ENCODE data around the gene ELP4.

Gene ELP4

GRCh38 chr11:31809541-31809856 is 299.9 kb downstream of the ELP4 start:
- TF ChIP-seq POLR2A (IDR thresholded peaks at IDR 0.05; ENCODE audit: low read depth, low read length), result no peak
- TF ChIP-seq SPI1 (IDR thresholded peaks at IDR 0.05; ENCODE audit: low read depth, low read length), result no peak
- no peak for TF ChIP-seq POLR2AphosphoS5 (IDR thresholded peaks at IDR 0.05; ENCODE audit: low read depth, low read length)
- no peak for TF ChIP-seq POU2F2 (IDR thresholded peaks at IDR 0.05; ENCODE audit: low read depth, low read length)
- no peak for TF ChIP-seq TAF1 (IDR thresholded peaks at IDR 0.05; ENCODE audit: low read depth, low read length)
- FAIRE-seq (no peak), DNase-seq (ENCODE audit: insufficient read length, low spot score) (no peak)

GRCh38 chr11:31809857-31810778 is 300.6 kb downstream of the ELP4 start:
- DNase-seq (ENCODE audit: insufficient read length, low spot score), result no peak
- FAIRE-seq, result no peak
- TF ChIP-seq SPI1 (IDR thresholded peaks at IDR 0.05; ENCODE audit: low read depth, low read length) (no peak), TAF1 (IDR thresholded peaks at IDR 0.05; ENCODE audit: low read depth, low read length) (no peak), PAX5 (IDR thresholded peaks at IDR 0.05; ENCODE audit: insufficient read depth, low read length, severe bottlenecking) (no peak), POLR2A (IDR thresholded peaks at IDR 0.05; ENCODE audit: low read depth, low read length) (no peak), POLR2AphosphoS5 (IDR thresholded peaks at IDR 0.05; ENCODE audit: low read depth, low read length) (no peak), POU2F2 (IDR thresholded peaks at IDR 0.05; ENCODE audit: low read depth, low read length) (no peak)

- TF ChIP-seq POU2F2 (IDR thresholded peaks at IDR 0.05; ENCODE audit: low read depth, low read length) (peak; percentile 98), SPI1 (IDR thresholded peaks at IDR 0.05; ENCODE audit: low read depth, low read length) (peak; percentile 59), PAX5 (IDR thresholded peaks at IDR 0.05; ENCODE audit: insufficient read depth, low read length, severe bottlenecking) (no peak)
- no peak for DNase-seq (ENCODE audit: insufficient read length, low spot score)
- peak; percentile 76 for FAIRE-seq
Observed at GRCh38 chr11:31810779-31811647, 301.4 kb downstream of the ELP4 start, which contains the start of gene PAX6. Gene PAX6 (minus strand): TSS chr11:31811322. CDS start chr11:31806411, 4,911 bp downstream.

GRCh38 chr11:31812383-31813381 is 303.1 kb downstream of the ELP4 start:
- no peak for DNase-seq (ENCODE audit: insufficient read length, low spot score)
- no peak for FAIRE-seq
- TF ChIP-seq TAF1 (IDR thresholded peaks at IDR 0.05; ENCODE audit: low read depth, low read length) (no peak), POLR2AphosphoS5 (IDR thresholded peaks at IDR 0.05; ENCODE audit: low read depth, low read length) (no peak), POU2F2 (IDR thresholded peaks at IDR 0.05; ENCODE audit: low read depth, low read length) (no peak), PAX5 (IDR thresholded peaks at IDR 0.05; ENCODE audit: insufficient read depth, low read length, severe bottlenecking) (no peak), SPI1 (IDR thresholded peaks at IDR 0.05; ENCODE audit: low read depth, low read length) (no peak), POLR2A (IDR thresholded peaks at IDR 0.05; ENCODE audit: low read depth, low read length) (no peak)

DNA sequence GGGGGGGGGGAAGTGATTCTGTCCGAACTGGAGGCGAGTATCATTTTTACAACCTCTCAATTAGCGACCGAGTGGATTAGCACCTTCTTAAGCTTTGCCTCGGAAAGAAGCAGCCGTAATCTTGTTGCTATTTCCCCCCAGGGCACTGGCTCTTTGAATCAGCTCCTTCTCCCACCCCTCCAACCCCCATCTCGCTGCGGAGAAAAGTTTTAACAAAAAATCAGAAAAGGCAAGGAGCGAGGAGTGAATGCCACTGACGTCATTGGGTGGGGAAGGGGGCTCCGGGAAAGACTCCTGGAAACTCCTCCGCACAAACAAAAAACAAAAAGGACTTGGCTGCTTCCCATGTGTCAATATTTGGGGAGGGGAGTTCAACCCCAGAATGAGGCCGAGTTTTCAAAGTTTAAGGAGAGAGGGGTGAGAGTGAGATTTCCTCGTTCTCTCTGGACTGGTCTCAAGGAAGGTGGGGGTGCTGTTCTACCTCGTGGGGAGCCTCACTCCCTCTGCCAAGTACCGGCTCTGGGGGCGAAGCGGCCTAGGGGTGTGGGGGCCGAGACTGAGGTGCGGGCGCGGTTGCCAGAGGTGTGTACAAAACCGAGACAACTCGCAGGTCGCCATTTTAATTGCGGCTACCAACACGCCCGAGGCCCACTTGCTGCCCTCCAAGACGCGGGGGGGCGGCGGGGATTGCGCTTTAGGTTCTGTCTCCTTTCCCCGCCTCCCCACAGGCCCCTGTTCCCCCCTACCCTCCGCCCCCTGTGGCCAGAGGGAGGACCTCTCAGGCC is 304.0 kb downstream of the ELP4 start:
- FAIRE-seq (no peak), DNase-seq (ENCODE audit: insufficient read length, low spot score) (no peak)
- TF ChIP-seq POU2F2 (IDR thresholded peaks at IDR 0.05; ENCODE audit: low read depth, low read length) (no peak), SPI1 (IDR thresholded peaks at IDR 0.05; ENCODE audit: low read depth, low read length) (no peak), POLR2AphosphoS5 (IDR thresholded peaks at IDR 0.05; ENCODE audit: low read depth, low read length) (no peak)

- no peak for FAIRE-seq
- DNase-seq (ENCODE audit: insufficient read length, low spot score), result no peak
- no peak for TF ChIP-seq POLR2A (IDR thresholded peaks at IDR 0.05; ENCODE audit: low read depth, low read length)
- TF ChIP-seq POLR2AphosphoS5 (IDR thresholded peaks at IDR 0.05; ENCODE audit: low read depth, low read length), result no peak
- TF ChIP-seq TAF1 (IDR thresholded peaks at IDR 0.05; ENCODE audit: low read depth, low read length), result no peak
- TF ChIP-seq PAX5 (IDR thresholded peaks at IDR 0.05; ENCODE audit: insufficient read depth, low read length, severe bottlenecking), result no peak
- TF ChIP-seq POU2F2 (IDR thresholded peaks at IDR 0.05; ENCODE audit: low read depth, low read length), result no peak
- TF ChIP-seq SPI1 (IDR thresholded peaks at IDR 0.05; ENCODE audit: low read depth, low read length), result no peak
Observed at GRCh38 chr11:31814176-31814868, 304.8 kb downstream of the ELP4 start.

DNA sequence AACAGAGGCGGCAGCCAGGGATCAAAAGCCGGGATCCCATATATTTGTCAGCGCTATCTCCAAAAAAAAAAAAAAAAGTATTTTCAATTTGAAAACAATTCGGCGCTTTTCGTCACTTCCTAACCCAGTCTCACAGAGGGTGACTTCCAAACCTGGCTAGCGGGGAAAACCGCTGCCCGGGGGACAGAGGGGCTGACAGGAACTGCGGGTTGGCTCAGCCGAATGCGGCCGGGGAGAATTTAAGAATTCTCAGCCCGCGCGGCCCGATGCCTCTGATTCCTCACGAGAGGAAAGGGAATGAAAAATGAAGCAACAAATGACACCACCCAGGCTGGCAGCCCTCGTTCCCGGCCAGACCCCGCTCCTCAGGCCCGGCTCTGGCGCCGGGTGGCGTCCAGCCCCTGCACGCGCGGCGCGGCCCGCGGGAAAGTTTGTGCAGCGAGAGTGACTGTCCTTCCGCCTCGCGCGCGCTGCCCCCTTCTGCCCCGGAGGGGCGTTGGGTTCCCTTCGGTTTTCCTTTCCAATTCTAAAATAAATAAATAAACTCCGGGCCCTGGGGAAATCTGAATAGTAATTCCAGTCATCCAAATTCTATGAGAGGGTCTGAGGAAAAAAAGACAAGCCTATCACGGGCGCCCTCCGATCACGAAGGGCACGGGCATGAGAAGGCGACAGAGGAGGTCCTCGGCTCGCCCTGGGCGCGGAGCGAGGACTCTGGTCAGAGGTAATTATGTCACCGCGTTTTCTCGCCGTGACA is 306.3 kb downstream of the ELP4 start:
- TF ChIP-seq PAX5 (IDR thresholded peaks at IDR 0.05; ENCODE audit: insufficient read depth, low read length, severe bottlenecking) (no peak), POLR2AphosphoS5 (IDR thresholded peaks at IDR 0.05; ENCODE audit: low read depth, low read length) (no peak), POLR2A (IDR thresholded peaks at IDR 0.05; ENCODE audit: low read depth, low read length) (no peak), POU2F2 (IDR thresholded peaks at IDR 0.05; ENCODE audit: low read depth, low read length) (no peak), TAF1 (IDR thresholded peaks at IDR 0.05; ENCODE audit: low read depth, low read length) (no peak), SPI1 (IDR thresholded peaks at IDR 0.05; ENCODE audit: low read depth, low read length) (no peak)
- FAIRE-seq (no peak), DNase-seq (ENCODE audit: insufficient read length, low spot score) (no peak)
